Measurements from ENCODE around the gene TMEM144. TPM values are rescaled to one million over a fixed set of nuclear protein-coding genes. Genes with fewer than 3 reads are reported as not detected.

Gene TMEM144
- total RNA-seq, 1 donor, result 5.6 TPM

- no peak overlapping the region for H3K4me3 ChIP-seq (ENCODE audit: low read depth, low read length)
- TF ChIP-seq CTCF (IDR thresholded peaks at IDR 0.05; ENCODE audit: insufficient read depth, low read length), result no peak
- no peak for DNase-seq (ENCODE audit: low read depth)
These were observed 33.5 kb upstream of the TMEM144 start for GRCh38 chr4:158176776-158177175.

GRCh38 chr4:158179465-158179864 lies 30.8 kb upstream of the TMEM144 start:
- DNase-seq (ENCODE audit: low read depth), result no peak
- TF ChIP-seq CTCF (IDR thresholded peaks at IDR 0.05; ENCODE audit: insufficient read depth, low read length), result no peak
- H3K4me3 ChIP-seq (ENCODE audit: low read depth, low read length), result no peak overlapping the region

- no peak for TF ChIP-seq CTCF (IDR thresholded peaks at IDR 0.05; ENCODE audit: insufficient read depth, low read length)
These were observed 28.4 kb upstream of the TMEM144 start for GRCh38 chr4:158181906-158182305.

GRCh38 chr4:158182736-158183135 lies 27.6 kb upstream of the TMEM144 start:
- DNase-seq (ENCODE audit: low read depth), result no peak
- TF ChIP-seq CTCF (IDR thresholded peaks at IDR 0.05; ENCODE audit: insufficient read depth, low read length), result no peak
- H3K4me3 ChIP-seq (ENCODE audit: low read depth, low read length), result no peak overlapping the region

More at GRCh38 chr4:158181906-158182305, 28.4 kb upstream of the TMEM144 start:
- DNase-seq (ENCODE audit: low read depth), result no peak
- H3K4me3 ChIP-seq (ENCODE audit: low read depth, low read length), result no peak overlapping the region

GRCh38 chr4:158186815-158187214 lies 23.5 kb upstream of the TMEM144 start:
- no peak for DNase-seq (ENCODE audit: low read depth)
- TF ChIP-seq CTCF (IDR thresholded peaks at IDR 0.05; ENCODE audit: insufficient read depth, low read length), result no peak
- H3K4me3 ChIP-seq (ENCODE audit: low read depth, low read length), result no peak overlapping the region

GRCh38 chr4:158189422-158189821 lies 20.9 kb upstream of the TMEM144 start:
- H3K4me3 ChIP-seq (ENCODE audit: low read depth, low read length), result no peak overlapping the region
- no peak for DNase-seq (ENCODE audit: low read depth)
- no peak for TF ChIP-seq CTCF (IDR thresholded peaks at IDR 0.05; ENCODE audit: insufficient read depth, low read length)

GRCh38 chr4:158190718-158191117 lies 19.6 kb upstream of the TMEM144 start:
- no peak for DNase-seq (ENCODE audit: low read depth)
- no peak overlapping the region for H3K4me3 ChIP-seq (ENCODE audit: low read depth, low read length)
- TF ChIP-seq CTCF (IDR thresholded peaks at IDR 0.05; ENCODE audit: insufficient read depth, low read length), result no peak

Measured in fibroblast of the aortic adventitia (primary cell).